D721Med (cell line): ENCODE data around the gene CDK3.

Experiments used
- DNase-seq: peaks from one replicate; pipeline ENCODE4 v3.0.0; 2011; ENCODE audit warnings: low spot score; ENCODE audit not compliant: insufficient read length
- FAIRE-seq: peaks from 2 replicates; lab custom pipeline; 2011; peaks lifted over from hg19 to GRCh38; lab: Jason Lieb, UNC
- CTCF ChIP-seq: IDR thresholded peaks from 2 replicates; pipeline ENCODE4 v1.5.1; 2012; ENCODE audit warnings: mild to moderate bottlenecking, control low read depth; ENCODE audit not compliant: insufficient read depth; ENCODE audit errors: missing control alignments

The CDK3 gene

GRCh38 chr17:75981019-75981615, 19.5 kb upstream of the CDK3 start:
- TF ChIP-seq CTCF = no peak
- FAIRE-seq (no peak), DNase-seq (no peak)

GRCh38 chr17:75983501-75984181, 17.0 kb upstream of the CDK3 start:
- no peak for DNase-seq
- FAIRE-seq = no peak
- no peak for TF ChIP-seq CTCF

GRCh38 chr17:75985986-75986385, 14.7 kb upstream of the CDK3 start:
- no peak for TF ChIP-seq CTCF
- no peak for FAIRE-seq
- DNase-seq = no peak

- TF ChIP-seq CTCF = no peak
- no peak for FAIRE-seq
- DNase-seq = no peak
Measured at GRCh38 chr17:75987041-75987440, 13.6 kb upstream of the CDK3 start.

GRCh38 chr17:75991396-75991795, 9.3 kb upstream of the CDK3 start:
- TF ChIP-seq CTCF = no peak
- no peak for DNase-seq

GRCh38 chr17:75994802-75995370, 5.8 kb upstream of the CDK3 start:
- DNase-seq (no peak), FAIRE-seq (no peak)
- TF ChIP-seq CTCF = no peak

More at GRCh38 chr17:75991396-75991795, 9.3 kb upstream of the CDK3 start:
- no peak for FAIRE-seq

- no peak for FAIRE-seq
- no peak for DNase-seq
- TF ChIP-seq CTCF = no peak
Measured at GRCh38 chr17:75995385-75995925, 5.2 kb upstream of the CDK3 start.
